Measurements from ENCODE around the gene CYB5RL. TPM values are rescaled to one million over a fixed set of nuclear protein-coding genes. Genes with fewer than 3 reads are reported as not detected.

CYB5RL gene
- total RNA-seq, 2 donors from 2014 or later, result 2.0 to 3.5 TPM

GRCh38 chr1:54188291-54188690, 11.5 kb downstream of the CYB5RL start:
- H3K36me3 ChIP-seq, result peaks cover 14% of the 10 kb centered on the region
- no peak overlapping the region for H3K27ac ChIP-seq
- H3K4me1 ChIP-seq, result no peaks in the 10 kb centered on the region
- H3K9me3 ChIP-seq, result no peaks in the 10 kb centered on the region
- no peaks in the 10 kb centered on the region for H3K27me3 ChIP-seq
- TF ChIP-seq CTCF (IDR thresholded peaks at IDR 0.05), result no peak
- H3K4me3 ChIP-seq, result no peak overlapping the region
- DNase-seq (ENCODE audit: low spot score), result no peak

GRCh38 chr1:54186056-54186455, 13.8 kb downstream of the CYB5RL start:
- H3K4me1 ChIP-seq, result no peaks in the 10 kb centered on the region
- H3K9me3 ChIP-seq, result no peaks in the 10 kb centered on the region
- no peak for DNase-seq (ENCODE audit: low spot score)
- TF ChIP-seq CTCF (IDR thresholded peaks at IDR 0.05), result no peak
- H3K36me3 ChIP-seq, result peaks cover 13% of the 10 kb centered on the region
- H3K4me3 ChIP-seq, result no peak overlapping the region
- H3K27me3 ChIP-seq, result no peaks in the 10 kb centered on the region
- H3K27ac ChIP-seq, result no peak overlapping the region

- no peaks in the 10 kb centered on the region for H3K36me3 ChIP-seq
- no peaks in the 10 kb centered on the region for H3K27me3 ChIP-seq
- H3K9me3 ChIP-seq, result no peaks in the 10 kb centered on the region
- H3K4me3 ChIP-seq, result no peak overlapping the region
- TF ChIP-seq CTCF (IDR thresholded peaks at IDR 0.05), result no peak
- H3K27ac ChIP-seq, result no peak overlapping the region
- no peak for DNase-seq (ENCODE audit: low spot score)
- no peaks in the 10 kb centered on the region for H3K4me1 ChIP-seq
These were observed 19.0 kb downstream of the CYB5RL start for GRCh38 chr1:54180701-54181360.

GRCh38 chr1:54178296-54179070, 21.3 kb downstream of the CYB5RL start:
- no peak for TF ChIP-seq CTCF (IDR thresholded peaks at IDR 0.05)
- H3K36me3 ChIP-seq, result peaks cover 5% of the 10 kb centered on the region
- H3K27me3 ChIP-seq, result no peaks in the 10 kb centered on the region

GRCh38 chr1:54177726-54178125, 22.1 kb downstream of the CYB5RL start:
- H3K27ac ChIP-seq, result no peak overlapping the region
- H3K9me3 ChIP-seq, result no peaks in the 10 kb centered on the region
- no peaks in the 10 kb centered on the region for H3K27me3 ChIP-seq
- H3K4me3 ChIP-seq, result no peak overlapping the region
- H3K4me1 ChIP-seq, result no peaks in the 10 kb centered on the region
- DNase-seq (ENCODE audit: low spot score), result no peak
- peaks cover 5% of the 10 kb centered on the region for H3K36me3 ChIP-seq
- no peak for TF ChIP-seq CTCF (IDR thresholded peaks at IDR 0.05)

More at GRCh38 chr1:54178296-54179070, 21.3 kb downstream of the CYB5RL start:
- H3K9me3 ChIP-seq, result no peaks in the 10 kb centered on the region
- no peak for DNase-seq (ENCODE audit: low spot score)
- no peak overlapping the region for H3K27ac ChIP-seq
- no peak overlapping the region for H3K4me3 ChIP-seq
- no peaks in the 10 kb centered on the region for H3K4me1 ChIP-seq

Measured in right atrium auricular region (tissue), 2 donors.